GM20431 (cell line): ENCODE data around the gene TIAL1.
"Not testable (repeated sequence)": the region's sequence is repeated elsewhere in the genome, so short reads cannot be mapped to it uniquely, and the experiment has no call there.

Experiments
- in situ Hi-C: fragments of 300-500 bp; cut with MseI, MboI; formaldehyde crosslinking; loops from one replicate; pipeline ENCODE4 v1.15.0; 2020; ENCODE audit warnings: low sequenced_read_pairs; ENCODE audit not compliant: unreplicated experiment

The TIAL1 gene

GRCh38 chr10:119596537-119597404 lies at the start of gene TIAL1:
TIAL1 (minus strand) TSS chr10:119596964; CDS start chr10:119596465, 499 bp downstream.
- in situ Hi-C loops: no loop called here

GRCh38 chr10:119644994-119645393 lies 48.2 kb upstream of the TIAL1 start:
- in situ Hi-C loops: no loop called here

GRCh38 chr10:119644205-119644814 lies 47.5 kb upstream of the TIAL1 start:
- in situ Hi-C loops: no loop called here

GRCh38 chr10:119643306-119644204 lies 46.8 kb upstream of the TIAL1 start:
- in situ Hi-C loops: no loop called here

GRCh38 chr10:119642556-119643111 lies 45.9 kb upstream of the TIAL1 start:
- in situ Hi-C loops: no loop called here

GRCh38 chr10:119640875-119641526 lies 44.2 kb upstream of the TIAL1 start:
- in situ Hi-C loops: no loop called here

- in situ Hi-C loops: no loop called here
Measured at GRCh38 chr10:119640384-119640783, 43.6 kb upstream of the TIAL1 start.

GRCh38 chr10:119638982-119639381 lies 42.2 kb upstream of the TIAL1 start:
- in situ Hi-C loops: no loop called here

GRCh38 chr10:119637631-119638030 lies 40.9 kb upstream of the TIAL1 start:
- in situ Hi-C loops: no loop called here

- in situ Hi-C loops: no loop called here
Measured at GRCh38 chr10:119634219-119634544, 37.4 kb upstream of the TIAL1 start.

GRCh38 chr10:119633538-119634218 lies 36.9 kb upstream of the TIAL1 start:
- in situ Hi-C loops: no loop called here

- in situ Hi-C loops: no loop called here
Measured at GRCh38 chr10:119630300-119630699, 33.5 kb upstream of the TIAL1 start.

- in situ Hi-C loops: no loop called here
Measured at GRCh38 chr10:119625570-119626280, 29.0 kb upstream of the TIAL1 start.

GRCh38 chr10:119621078-119621384 lies 24.3 kb upstream of the TIAL1 start:
- in situ Hi-C loops: no loop called here

GRCh38 chr10:119620241-119621077 lies 23.7 kb upstream of the TIAL1 start:
- in situ Hi-C loops: no loop called here

- in situ Hi-C loops: not testable (repeated sequence)
Measured at GRCh38 chr10:119619811-119620210, 23.0 kb upstream of the TIAL1 start.

GRCh38 chr10:119619215-119619614 lies 22.5 kb upstream of the TIAL1 start:
- in situ Hi-C loops: no loop called here
